GM04503 (cell line): ENCODE results near the gene COBL.

Experiments
- DNase-seq: peaks from one replicate; pipeline ENCODE4 v3.0.0-alpha.2; 2012; ENCODE audit warnings: low read depth

Gene COBL

GRCh38 chr7:51275532-51275931, 41.1 kb downstream of the COBL start:
- DNase-seq = no peak

- DNase-seq = no peak
Measured at GRCh38 chr7:51274955-51275354, 41.7 kb downstream of the COBL start.

GRCh38 chr7:51274001-51274400, 42.6 kb downstream of the COBL start:
- no peak for DNase-seq

- DNase-seq = no peak
Measured at GRCh38 chr7:51273360-51273759, 43.2 kb downstream of the COBL start.

GRCh38 chr7:51270965-51271364, 45.6 kb downstream of the COBL start:
- DNase-seq = no peak

- DNase-seq = no peak
Measured at GRCh38 chr7:51269911-51270310, 46.7 kb downstream of the COBL start.

GRCh38 chr7:51269321-51269720, 47.3 kb downstream of the COBL start:
- DNase-seq = no peak

- no peak for DNase-seq
Measured at GRCh38 chr7:51268859-51269258, 47.8 kb downstream of the COBL start.

GRCh38 chr7:51267169-51267568, 49.4 kb downstream of the COBL start:
- no peak for DNase-seq

- no peak for DNase-seq
Measured at GRCh38 chr7:51265066-51265907, 51.3 kb downstream of the COBL start.

GRCh38 chr7:51263631-51264484, 52.8 kb downstream of the COBL start:
- no peak for DNase-seq

- DNase-seq = no peak
Measured at GRCh38 chr7:51262796-51263531, 53.6 kb downstream of the COBL start.

- DNase-seq = no peak
Measured at GRCh38 chr7:51261950-51262795, 54.4 kb downstream of the COBL start.

- DNase-seq = no peak
Measured at GRCh38 chr7:51261117-51261835, 55.3 kb downstream of the COBL start.

- DNase-seq = no peak
Measured at GRCh38 chr7:51260516-51260915, 56.1 kb downstream of the COBL start.

GRCh38 chr7:51259766-51260165, 56.8 kb downstream of the COBL start:
- no peak for DNase-seq

GRCh38 chr7:51256916-51257315, 59.7 kb downstream of the COBL start:
- no peak for DNase-seq

- no peak for DNase-seq
Measured at GRCh38 chr7:51256209-51256781, 60.3 kb downstream of the COBL start.

GRCh38 chr7:51255536-51256208, 60.9 kb downstream of the COBL start:
- no peak for DNase-seq

- DNase-seq = no peak
Measured at GRCh38 chr7:51255036-51255435, 61.6 kb downstream of the COBL start.
